NCI-H2081 treated with DMSO at 0.1 percent for 48 hours (cell line): Measurements from ENCODE around the gene FANK1.

Source experiments
- DNase-seq: peaks from one replicate; lab custom pipeline; 2025; lab: John Stamatoyannopoulos, UW

FANK1 gene

GRCh38 chr10:125896088-125896934, at the start of gene FANK1:
Gene FANK1, plus strand, starts transcription at chr10:125896564. Its CDS starts 79 bp downstream, at chr10:125896643.
- peak; percentile 7 for DNase-seq

- no peak for DNase-seq
Observed at GRCh38 chr10:125846894-125847293, 49.5 kb upstream of the FANK1 start.

GRCh38 chr10:125848371-125848770, 48.0 kb upstream of the FANK1 start:
- no peak for DNase-seq

- DNase-seq = no peak
Observed at GRCh38 chr10:125848857-125849256, 47.5 kb upstream of the FANK1 start.

- DNase-seq = no peak
Observed at GRCh38 chr10:125849448-125849847, 46.9 kb upstream of the FANK1 start.

- DNase-seq = no peak
Observed at GRCh38 chr10:125850766-125851731, 45.3 kb upstream of the FANK1 start.

- no peak for DNase-seq
Observed at GRCh38 chr10:125852487-125852886, 43.9 kb upstream of the FANK1 start.

- DNase-seq = no peak
Observed at GRCh38 chr10:125857185-125857760, 39.1 kb upstream of the FANK1 start.

GRCh38 chr10:125859128-125859817, 37.1 kb upstream of the FANK1 start:
- no peak for DNase-seq

GRCh38 chr10:125865120-125865519, 31.2 kb upstream of the FANK1 start:
- DNase-seq = no peak

- no peak for DNase-seq
Observed at GRCh38 chr10:125866421-125867029, 29.8 kb upstream of the FANK1 start.

- no peak for DNase-seq
Observed at GRCh38 chr10:125868372-125868975, 27.9 kb upstream of the FANK1 start.

GRCh38 chr10:125871338-125871737, 25.0 kb upstream of the FANK1 start:
- DNase-seq = no peak

- no peak for DNase-seq
Observed at GRCh38 chr10:125878957-125879835, 17.2 kb upstream of the FANK1 start.

- DNase-seq = no peak
Observed at GRCh38 chr10:125880719-125881118, 15.6 kb upstream of the FANK1 start.

GRCh38 chr10:125881192-125881591, 15.2 kb upstream of the FANK1 start, which contains the start of gene DHX32:
Gene DHX32, minus strand, starts transcription at chr10:125881292. Its CDS starts 468 bp downstream, at chr10:125880824.
- no peak for DNase-seq

GRCh38 chr10:125882596-125882995, 13.8 kb upstream of the FANK1 start:
- DNase-seq = no peak

GRCh38 chr10:125883211-125883610, 13.2 kb upstream of the FANK1 start:
- DNase-seq = no peak

- DNase-seq = no peak
Observed at GRCh38 chr10:125886914-125887512, 9.4 kb upstream of the FANK1 start.
